Cardiac septum (tissue), 1 donor: ENCODE results near the gene OTOG. TPM values are rescaled to one million over a fixed set of nuclear protein-coding genes. Genes with fewer than 3 reads are reported as not detected.

Experiments
- DNase-seq: peaks from one replicate; pipeline ENCODE4 v3.0.0-alpha.2; 2020; ENCODE audit warnings: low spot score
- intact Hi-C: fragments of 100-400 bp; cut with DNase I; formaldehyde crosslinking; loops from one replicate; pipeline ENCODE4 v1.14.0; 2022
- total RNA-seq: library from RNA; stranded (reverse); fragmentation: NEBNext Ultra II Directional; extraction: Animal tissue kit (Norgen Biotek cat#: 25700); gene quantifications from one replicate; pipeline ENCODE4 v1.2.1, GENCODE V29; 2021
- donor health status: DM: no; HTN: no; CAD: no.

The OTOG gene
- total RNA-seq, 1 donor from 2014 or later, result not detected

DNA sequence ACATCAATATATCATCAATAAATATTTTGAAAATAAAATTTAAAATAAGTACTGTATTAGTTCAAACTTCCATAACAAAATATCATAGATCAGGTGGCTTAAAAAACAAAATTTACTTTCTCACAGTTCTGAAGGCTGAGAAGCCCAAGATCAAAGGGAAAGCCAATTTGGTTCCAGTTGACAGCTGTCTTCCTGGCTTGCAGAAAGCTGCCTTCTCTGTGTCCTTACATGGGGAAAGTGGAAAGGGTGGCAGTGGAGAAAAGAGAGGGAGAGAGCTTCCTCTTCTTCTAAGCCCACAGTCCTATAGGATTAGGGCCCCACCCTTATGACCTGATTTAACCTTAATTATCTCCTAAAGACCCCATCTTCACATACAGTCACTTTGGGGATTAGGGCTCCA lies 121.1 kb downstream of the OTOG start:
- intact Hi-C loops, result no loop called here
- no peak for DNase-seq

DNA sequence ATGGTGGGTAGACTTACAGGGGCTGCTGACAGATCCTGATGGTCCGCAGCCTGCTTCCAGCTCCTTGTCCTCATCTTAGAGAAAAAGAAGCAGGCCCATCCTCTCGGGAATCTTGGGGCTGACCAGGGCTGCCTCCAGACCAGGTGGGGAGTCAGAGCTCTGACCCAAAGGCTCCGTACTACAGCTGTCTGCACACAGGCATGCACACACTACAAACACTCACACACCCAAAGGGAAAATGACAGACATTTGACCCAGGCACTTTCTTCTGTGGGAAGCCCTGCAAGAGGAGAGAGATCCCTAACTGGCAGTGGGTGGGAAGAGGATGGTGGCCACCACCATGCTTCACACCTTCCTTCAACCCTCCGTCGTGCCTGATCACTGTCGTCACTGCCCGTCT lies 125.4 kb downstream of the OTOG start:
- DNase-seq, result no peak
- intact Hi-C loops, result no loop called here

DNA sequence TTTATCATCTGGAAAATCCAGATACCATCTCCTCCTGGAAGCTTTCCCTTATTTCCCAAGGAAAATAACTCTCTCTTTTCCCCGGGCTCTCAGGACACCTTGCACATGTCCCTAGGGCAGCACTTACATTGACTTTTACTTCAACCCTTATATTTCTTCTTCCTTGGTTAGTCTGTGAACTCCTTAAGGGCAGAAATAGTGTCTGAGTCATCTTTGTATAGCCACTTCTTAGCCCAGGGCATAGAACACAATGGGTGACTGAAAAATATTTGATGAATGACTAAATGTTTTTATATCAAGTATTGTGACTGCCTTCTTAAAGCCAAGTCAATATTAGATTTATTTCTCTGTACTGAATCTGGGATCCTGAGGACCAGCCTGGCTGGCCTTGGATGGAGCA lies 126.9 kb downstream of the OTOG start:
- DNase-seq, result no peak
- intact Hi-C loops, result no loop called here

DNA sequence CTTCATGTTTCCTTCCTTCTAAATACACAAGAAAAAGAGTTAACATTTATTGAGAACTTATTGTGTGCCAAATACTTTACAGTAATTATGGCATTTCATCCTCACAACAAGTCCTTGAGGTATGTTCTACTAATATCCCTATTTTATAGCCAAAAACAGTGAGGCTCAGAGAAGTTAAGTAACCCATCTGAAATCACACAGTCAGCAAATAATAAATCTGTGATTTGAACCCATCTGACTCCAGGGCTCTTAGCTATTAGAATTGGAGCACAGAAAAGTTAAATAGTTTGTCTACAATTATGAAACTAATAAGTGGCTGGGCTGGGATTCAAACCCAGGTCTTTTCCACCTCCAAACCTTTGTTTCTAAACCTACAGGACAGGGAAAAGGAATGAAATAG lies 135.8 kb downstream of the OTOG start:
- intact Hi-C loops, result no loop called here
- no peak for DNase-seq

DNA sequence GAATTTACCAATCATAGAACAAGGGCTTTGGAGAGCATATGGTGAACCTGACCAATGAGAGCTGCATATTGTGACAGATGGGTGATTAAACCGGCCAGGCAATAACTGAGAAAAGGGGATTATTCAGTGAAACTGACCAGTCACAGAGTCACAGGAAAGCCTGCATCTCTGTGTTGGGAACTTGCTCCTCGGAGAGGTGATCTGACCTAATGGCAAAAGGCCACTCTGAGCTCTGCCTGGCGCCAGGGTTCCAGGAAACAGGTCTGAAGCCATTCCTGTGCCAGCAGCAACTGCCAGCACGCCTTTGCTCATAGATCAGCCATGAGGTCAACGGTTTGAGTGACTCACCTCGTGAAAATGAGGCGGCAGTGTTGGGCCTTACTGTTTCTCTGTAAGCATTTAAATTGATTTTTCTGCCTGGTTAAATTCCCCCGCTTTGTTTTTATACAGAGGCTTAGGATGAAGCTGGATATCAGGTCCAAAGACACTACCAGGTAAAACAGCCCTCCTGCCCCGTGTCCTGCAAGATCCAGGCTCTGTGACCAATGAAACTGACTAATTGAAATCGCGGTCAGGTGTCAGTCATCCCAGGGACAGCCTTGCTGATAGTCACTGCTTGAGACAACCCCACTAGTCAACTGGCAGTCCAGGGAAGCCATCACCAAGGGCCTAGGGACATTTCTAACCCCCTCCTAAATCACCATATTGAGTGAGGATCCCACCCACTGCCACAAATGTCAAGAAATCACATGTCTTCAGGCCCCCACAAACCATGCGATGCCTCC lies 136.5 kb downstream of the OTOG start:
- DNase-seq, result no peak
- intact Hi-C loops, result no loop called here

DNA sequence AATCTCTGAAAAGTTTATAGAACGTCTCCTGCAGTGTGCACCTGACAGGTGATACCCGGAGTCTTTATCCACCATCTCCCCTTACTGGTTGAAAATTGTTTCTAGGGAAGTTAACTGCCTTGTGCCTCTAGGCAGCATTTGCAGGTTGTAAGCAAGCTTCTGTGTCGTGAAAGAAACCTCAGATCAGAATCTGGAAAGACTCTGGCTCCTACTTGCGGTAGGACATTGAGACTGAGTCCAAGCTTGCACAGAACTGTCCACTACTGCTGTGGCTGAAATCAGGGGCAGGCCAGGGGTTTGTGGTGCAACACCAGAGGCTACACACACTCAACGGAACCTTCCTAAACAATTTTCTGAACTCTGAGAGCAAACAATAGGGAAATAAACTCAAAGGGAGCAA lies 137.5 kb downstream of the OTOG start:
- DNase-seq, result no peak
- intact Hi-C loops, result no loop called here

DNA sequence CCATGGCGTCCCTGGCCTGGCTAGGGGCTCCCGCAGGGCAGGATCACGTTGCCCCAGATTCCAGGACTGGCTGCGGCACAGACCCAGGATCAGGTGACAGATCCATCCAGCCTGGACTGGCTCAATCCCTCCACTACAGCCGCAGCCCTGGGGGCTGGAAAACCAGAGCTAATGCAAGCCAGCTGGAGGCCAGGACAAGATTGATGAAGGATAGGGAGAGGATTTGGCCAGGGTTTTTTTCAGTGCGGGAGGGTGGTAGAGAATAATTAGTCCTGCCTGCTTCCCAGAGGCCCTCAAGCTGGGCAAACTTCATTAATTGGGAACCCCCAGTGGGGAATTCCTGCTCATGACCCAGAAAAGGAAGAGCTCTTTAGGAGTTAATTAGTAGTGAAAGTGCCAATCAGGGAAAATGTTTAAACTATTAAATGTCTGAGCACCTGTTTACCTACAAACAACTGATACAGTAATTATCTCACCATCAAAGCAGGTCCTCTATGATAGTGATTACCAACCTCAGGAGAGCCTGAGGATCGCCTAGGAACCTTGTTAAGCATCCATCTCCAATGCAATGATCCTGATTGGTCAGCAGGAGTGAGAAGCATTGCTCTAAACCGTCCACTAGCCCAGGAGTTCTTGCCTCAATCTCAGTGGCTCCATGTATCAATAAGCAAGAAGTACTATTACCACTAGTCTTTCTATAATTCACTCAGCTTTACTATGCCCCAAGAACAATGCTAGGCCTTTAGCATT lies 139.3 kb downstream of the OTOG start:
- intact Hi-C loops, result no loop called here
- no peak for DNase-seq

DNA sequence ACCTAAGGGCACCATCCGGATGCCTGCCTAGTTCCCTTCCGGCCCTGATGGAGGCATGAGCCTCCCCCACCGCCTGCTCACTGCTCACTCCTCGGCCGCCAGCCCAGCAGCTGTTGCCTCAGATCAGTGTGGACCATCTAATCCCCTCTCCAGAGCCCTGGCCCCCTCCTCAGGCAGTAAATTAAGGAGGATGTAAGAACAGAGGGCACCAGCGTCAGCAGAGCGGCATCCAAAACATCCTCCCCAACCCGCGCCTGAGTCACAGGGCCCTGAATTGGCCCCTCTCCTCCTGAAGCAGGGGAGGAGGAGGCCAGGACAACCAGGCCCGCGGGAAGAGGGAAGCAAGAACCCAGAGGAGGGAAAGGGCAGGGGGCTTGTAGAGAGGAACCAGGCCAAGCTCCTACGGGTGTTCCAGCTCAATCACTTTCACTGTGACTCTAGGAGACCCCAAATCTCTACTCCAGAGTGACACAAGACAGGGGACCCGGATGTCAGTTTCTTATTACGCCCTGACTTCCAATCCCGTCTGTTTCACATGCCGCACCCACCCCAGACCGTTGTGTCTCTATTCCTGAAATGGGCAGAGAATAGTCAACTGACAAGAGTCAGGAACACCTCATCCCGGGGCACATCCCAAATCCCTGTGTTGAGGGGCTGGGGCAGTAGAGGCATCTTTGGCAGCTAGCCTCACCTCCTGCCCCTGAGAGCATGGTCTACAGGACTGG lies 141.0 kb downstream of the OTOG start:
- DNase-seq, result no peak
- intact Hi-C loops, result no loop called here

DNA sequence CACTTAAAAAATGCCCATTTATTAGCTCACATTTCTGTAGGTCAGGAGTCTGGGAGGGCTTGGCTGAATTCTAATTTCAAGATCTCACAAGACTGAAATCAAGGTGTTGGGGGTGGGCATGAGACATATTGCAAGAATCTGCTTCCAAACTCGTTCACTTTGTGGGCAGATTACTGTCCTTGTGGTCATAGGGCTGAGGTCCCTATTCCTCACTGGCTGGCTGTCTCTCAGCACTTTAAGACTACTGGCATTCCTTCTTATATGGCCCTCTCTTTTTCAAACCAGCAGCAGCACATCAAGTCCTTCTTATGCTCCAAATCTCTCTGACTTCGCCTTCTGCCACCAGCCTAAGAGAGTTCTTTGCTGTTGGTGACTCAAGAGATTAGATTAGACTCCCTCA lies 144.5 kb downstream of the OTOG start:
- intact Hi-C loops, result no loop called here
- no peak for DNase-seq

DNA sequence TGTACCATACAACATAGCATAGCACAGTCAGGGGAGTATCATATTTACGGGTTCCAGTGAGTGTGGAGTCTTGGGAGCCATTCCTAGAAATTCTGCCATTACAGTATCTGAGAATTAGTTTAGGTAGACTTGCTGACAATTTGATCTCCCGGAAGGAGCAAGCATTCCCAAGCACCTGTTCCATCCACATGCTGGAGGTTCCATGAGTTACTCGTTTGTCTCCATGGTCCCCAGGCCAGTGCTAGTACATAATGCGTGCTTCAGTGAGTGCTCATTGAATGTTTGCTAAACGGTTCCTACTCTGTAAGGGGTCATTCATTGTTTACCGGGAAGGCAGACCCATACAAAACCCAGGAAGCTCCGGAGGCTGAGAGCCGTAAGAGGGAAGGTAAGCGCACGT lies 144.9 kb downstream of the OTOG start:
- DNase-seq, result no peak
- intact Hi-C loops, result no loop called here

DNA sequence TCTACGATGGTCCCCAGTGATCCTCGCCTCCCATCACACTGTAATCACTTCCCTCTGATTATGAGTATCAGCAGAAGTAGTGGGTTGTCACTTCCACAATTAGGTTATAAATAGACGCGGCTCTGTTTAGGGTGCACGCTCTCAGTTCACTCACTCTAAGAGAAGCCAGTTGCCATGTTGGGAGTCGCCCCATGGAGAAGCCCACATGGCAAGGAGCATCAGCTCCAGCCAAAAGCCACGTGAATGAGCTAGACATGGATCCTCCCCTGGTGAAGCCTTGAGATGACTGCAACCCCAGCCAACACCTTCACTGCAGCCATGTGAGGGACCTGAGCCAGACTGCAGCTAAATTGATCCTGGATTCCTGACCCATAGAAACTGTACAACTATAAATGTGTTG lies 145.9 kb downstream of the OTOG start:
- intact Hi-C loops, result no loop called here
- DNase-seq, result no peak

DNA sequence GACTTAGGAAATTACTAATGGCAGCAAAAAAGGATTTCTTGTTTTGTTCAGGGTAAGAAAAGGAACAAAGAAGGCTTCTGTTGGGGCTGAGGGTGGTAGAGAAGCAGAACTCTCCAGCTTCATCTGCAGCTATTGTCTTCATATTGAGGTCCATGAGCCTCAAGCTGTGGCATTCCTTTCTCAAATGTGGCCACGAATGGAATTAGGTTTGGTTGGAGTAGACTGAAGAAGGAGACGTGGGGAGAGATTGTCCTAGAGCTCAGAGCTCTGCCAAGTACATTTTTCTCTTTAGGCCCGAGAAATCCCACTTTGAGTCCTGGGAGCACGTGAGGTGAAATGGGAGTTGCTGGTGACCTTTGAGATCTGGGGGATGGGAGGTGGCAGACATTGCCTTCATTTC lies 146.5 kb downstream of the OTOG start:
- DNase-seq, result no peak
- intact Hi-C loops, result no loop called here

DNA sequence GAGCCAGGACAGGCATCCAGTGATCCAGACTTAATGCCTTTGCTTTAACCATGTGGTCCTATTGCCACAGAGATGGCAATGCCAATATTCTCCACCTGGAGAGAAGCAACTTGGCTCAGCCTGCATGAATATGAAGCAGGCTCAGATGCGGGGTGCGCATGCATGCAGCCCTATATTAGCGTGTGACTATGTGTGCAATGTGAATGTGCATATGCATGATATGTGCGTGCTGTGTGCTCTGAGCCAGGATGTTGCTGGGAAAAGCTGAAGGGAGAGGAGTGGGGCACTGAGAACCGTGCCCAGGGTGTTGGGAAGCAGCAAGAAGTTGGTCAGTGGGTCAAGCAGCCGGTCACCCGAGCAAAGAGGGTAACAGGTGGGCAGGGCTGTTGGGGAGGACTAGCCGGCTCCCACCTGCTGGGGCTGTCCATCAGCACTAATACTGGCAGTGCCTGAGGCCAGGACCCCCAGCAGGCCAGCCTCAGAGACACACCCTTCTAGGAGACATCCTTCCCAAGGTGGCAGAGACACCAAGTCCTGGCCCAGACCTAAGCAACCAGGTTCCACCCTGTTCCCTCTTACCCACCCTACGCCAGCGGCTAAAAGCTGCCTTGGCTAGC lies 147.5 kb downstream of the OTOG start:
- no peak for DNase-seq
- intact Hi-C loops, result no loop called here

DNA sequence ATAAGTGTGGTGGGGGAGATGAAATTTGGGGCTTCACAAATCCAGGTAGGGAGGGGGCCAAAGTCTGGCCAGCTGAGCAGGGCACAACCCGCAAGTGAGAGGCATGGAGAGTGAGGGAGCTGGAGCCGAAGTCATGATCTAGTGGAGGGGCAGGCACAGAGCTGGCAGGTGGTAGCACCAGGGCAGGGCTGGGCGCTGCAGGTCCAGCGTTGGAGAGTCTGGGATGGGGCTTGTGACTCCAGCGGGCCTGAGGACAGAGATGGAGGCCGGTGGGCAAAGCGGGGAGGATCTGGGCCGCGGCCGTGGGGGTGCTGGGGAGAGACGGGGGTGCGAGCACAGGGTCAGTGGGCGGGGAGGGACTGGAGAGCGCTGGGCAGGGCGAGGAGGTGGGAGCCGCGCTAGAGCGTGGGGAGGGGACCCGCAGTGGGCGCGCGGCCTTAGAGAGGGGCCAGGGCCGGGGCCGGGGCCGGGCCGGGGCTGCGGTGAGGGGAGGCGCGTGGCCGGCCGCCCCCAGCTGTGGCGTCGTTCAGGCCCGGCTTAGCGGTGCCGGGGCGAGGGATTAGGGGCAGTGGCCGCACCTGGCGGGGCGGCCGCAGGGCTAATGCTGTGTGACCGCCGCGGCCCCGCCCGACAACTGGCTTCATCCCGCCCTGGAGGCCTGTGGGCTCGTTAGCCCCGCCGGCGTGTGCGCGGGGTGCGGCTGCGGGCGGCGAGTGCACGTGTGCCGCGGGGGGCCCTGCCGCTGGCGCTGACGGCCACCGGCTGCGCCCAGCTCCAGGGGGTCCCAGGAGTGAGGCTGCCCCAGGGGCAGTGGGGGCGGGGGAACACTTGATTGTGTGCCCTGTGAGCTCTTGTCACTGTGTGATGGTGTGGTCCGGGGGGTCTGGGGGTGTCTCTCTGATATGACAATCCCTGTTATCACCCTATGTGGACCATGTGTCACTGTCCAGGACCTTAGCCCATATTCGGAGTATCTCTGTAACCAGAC lies 148.7 kb downstream of the OTOG start:
- DNase-seq, result no peak
- intact Hi-C loops, result no loop called here

DNA sequence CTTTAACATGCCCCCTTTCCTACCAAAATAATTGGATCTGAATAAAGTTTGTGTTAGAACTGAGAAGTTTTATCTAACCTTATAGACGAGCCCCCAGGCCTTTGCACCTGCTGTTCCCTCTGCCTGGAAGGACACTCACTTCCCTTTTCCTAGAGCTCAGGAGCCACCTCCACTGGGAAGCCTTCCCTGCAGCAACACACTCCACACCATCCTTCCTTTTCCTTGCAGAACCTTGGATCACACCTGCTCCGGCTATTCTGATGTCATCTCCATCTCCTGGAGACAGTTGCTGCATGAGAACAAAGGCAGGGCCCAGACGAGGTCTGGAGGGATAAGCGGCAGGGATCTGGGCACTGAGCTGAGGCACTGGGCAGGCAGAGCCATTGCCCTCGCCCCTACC lies 149.7 kb downstream of the OTOG start:
- no peak for DNase-seq
- intact Hi-C loops, result no loop called here
